ENCODE results near the gene TEN1.

TEN1 gene

DNA sequence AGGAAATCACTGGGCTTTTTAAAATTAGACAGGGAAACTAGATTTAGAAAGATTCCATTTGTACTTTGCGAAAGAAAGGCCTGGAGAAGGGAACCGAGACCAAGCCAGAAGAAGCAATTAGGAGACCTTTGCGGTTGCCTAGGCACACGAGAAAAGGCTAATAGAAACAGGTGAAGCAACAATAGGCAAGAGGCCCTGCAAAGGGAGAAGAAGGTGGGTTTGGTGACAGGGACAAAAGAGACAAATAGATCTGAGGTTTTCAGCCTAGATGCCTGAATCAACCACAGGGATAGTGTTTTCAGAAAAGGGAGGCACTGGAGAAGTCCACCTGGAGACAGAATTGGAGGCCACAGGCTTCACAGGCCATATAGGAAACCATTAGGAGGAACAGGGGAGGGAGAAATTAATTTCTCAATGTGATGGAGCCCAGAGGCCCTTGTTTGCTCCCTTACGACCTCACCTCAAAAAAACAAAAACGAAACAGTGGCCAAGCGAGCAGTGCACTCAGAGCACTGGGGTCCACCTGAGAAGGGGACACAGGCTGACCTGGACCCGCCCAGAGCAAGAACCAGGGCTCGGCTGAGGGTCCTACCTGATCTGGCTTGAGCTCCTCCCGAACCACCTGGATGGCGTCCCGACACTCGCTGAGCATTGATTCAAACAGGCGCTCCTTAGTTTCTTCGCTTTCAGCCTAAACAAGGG lies 70.9 kb downstream of the TEN1 start:
- no peak overlapping the region for H3K27ac ChIP-seq (ENCODE audit: low read length)
- peaks cover 0 to 14% of the 10 kb centered on the region in 2 donors for H3K4me1 ChIP-seq (ENCODE audit: control insufficient read depth in 1 of 2, insufficient read depth in 2 of 2, low read length in 2 of 2)
- no peaks in the 10 kb centered on the region for H3K9me3 ChIP-seq (ENCODE audit: control insufficient read depth in 1 of 2, low read length in 2 of 2)
- H3K36me3 ChIP-seq (ENCODE audit: control insufficient read depth in 1 of 2, insufficient read depth in 2 of 2, low read length in 2 of 2): peaks cover 58 to 61% of the 10 kb centered on the region in 2 donors
- H3K27me3 ChIP-seq (ENCODE audit: low read depth, low read length): no peaks in the 10 kb centered on the region
- no peak overlapping the region for H3K4me3 ChIP-seq (ENCODE audit: low read depth in 1 of 2, low read length in 2 of 2)

Data from muscle layer of duodenum (tissue), 2 donors.